Measurements from ENCODE around the gene PACS1.

The PACS1 gene

GRCh38 chr11:66290330-66290621 is 220.2 kb downstream of the PACS1 start:
- DNase-seq (ENCODE audit: low read depth) = no peak

- no peak for DNase-seq (ENCODE audit: low read depth)
Observed at GRCh38 chr11:66291303-66291705, 221.2 kb downstream of the PACS1 start.

DNA sequence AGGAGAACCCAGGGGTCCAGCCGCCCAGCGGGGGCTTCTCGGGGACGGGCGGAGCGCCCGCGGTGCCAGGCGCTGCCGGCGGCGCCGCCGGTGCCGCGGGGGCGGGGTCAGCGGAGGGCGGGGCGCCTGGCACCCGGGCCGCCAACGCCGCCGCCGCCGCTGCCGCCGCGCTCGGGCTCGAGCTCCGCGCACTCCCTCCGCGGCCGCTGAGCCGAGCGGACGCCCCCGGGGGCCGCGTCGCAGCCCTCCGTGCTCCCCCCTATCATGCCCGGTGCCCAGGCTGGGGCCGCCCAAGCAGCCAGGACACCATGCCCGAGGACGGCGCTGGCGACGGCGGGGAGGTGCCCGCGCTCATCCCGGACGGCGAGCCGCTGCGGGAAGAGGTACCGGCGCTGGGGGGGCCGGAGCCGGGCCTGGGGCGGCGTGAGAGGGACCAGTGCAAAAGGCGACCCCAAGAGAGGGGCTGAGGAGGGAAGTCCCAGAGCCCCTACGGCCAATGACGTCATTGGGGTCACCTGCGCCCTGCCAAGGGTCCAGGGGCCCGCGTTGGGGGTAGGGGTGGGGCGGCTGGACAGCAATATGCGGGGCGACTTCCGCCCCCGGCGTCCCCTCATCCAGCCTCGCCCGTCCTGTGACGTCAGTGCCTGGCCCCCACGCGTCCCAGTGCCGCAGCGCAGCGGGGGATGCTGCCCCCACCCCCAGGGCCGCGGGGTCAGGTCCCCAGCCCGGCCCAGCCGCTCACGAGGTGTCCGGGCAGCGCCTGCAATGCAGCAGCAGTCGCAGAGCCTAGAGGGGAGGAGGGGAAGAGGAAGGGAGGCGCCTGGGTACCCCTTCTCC is 221.9 kb downstream of the PACS1 start, which contains the start of gene TMEM151A:
TMEM151A (plus strand) TSS at position 189 of the 837 bp plus-strand sequence; CDS start at position 309, 120 bp downstream.
- no peak for DNase-seq (ENCODE audit: low read depth)

GRCh38 chr11:66292543-66293332 is 222.7 kb downstream of the PACS1 start:
- DNase-seq (ENCODE audit: low read depth) = no peak

DNA sequence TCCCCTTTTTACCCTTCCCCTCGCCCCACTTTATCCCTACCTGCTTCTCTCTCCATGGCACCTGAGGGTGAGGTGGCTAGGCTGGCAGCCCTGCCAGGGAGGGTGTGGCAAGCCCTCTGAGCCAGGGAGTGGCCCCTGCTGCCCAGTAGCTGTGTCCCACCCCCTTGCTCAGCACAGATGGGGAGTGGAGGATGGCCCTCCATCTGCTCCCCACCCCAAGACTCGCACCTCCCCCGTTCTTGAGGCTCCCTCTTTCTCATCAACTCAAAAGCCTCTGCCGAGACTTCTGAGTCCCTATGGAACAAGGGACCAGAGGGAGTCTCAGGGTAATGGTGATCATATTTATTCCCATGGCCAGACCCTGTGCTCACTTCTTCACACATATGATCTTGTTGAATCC is 223.3 kb downstream of the PACS1 start:
- DNase-seq (ENCODE audit: low read depth) = no peak

DNA sequence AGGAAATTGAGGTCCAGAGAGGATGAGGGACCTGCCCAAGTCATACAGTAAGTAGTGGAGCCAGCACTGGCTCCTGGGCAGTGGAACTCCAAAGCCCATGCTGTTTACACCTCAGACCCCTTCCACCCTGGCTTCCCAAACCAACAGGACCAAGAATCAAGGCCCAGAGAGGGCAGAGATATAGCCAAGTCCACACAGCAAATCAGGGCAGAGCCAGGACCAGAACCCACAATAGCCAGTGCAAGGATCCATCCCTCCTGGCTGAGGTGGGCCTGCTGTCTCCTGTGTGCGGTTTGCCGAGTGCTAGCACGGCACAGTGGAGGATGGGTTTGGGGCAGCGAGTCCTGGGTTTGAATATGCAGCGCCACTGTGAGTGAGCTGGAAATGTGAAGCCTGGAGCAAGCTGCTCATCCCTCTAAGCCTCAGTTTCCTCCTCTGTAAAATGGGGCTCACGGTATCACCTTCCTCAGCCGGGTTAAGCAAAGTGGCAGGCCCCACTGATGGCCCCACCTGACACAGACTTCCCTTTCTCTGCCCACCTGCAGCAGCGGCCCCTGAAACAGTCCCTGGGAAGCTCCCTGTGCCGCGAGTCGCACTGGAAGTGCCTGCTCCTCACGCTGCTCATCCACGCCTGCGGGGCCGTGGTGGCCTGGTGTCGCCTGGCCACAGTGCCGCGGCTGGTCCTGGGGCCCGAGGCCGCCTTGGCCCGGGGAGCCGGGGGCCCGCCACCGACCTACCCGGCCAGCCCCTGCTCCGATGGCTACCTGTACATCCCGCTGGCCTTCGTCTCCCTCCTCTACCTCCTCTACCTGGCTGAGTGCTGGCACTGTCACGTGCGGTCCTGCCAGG is 223.9 kb downstream of the PACS1 start:
- DNase-seq (ENCODE audit: low read depth) = no peak

Data from EH (cell line).